ENCODE results near the gene TMEM50A.
"Not testable (repeated sequence)": the region's sequence is repeated elsewhere in the genome, so short reads cannot be mapped to it uniquely, and the experiment has no call there.

Gene TMEM50A

GRCh38 chr1:25329336-25329735 is 8.8 kb upstream of the TMEM50A start:
- FAIRE-seq; DNase-seq (ENCODE audit: insufficient read length): not testable (repeated sequence)

GRCh38 chr1:25329950-25330349 is 8.2 kb upstream of the TMEM50A start:
- not testable (repeated sequence) for DNase-seq (ENCODE audit: insufficient read length); FAIRE-seq

GRCh38 chr1:25336922-25337354 is 1.2 kb upstream of the TMEM50A start:
- FAIRE-seq; DNase-seq (ENCODE audit: insufficient read length): not testable (repeated sequence)

- TF ChIP-seq POLR2A (IDR thresholded peaks at IDR 0.05; ENCODE audit: low read depth, low read length) = peak; percentile 66
- not testable (repeated sequence) for FAIRE-seq; DNase-seq (ENCODE audit: insufficient read length)
Measured at GRCh38 chr1:25337483-25338187, 499 bp upstream of the TMEM50A start.

- no peak for TF ChIP-seq POLR2AphosphoS5 (IDR thresholded peaks at IDR 0.05; ENCODE audit: low read depth, low read length)
- TF ChIP-seq POLR2A (IDR thresholded peaks at IDR 0.05; ENCODE audit: low read depth, low read length) = no peak
- TF ChIP-seq TAF1 (IDR thresholded peaks at IDR 0.05; ENCODE audit: borderline replicate concordance, low read depth, low read length) = no peak
- FAIRE-seq = no peak
- DNase-seq (ENCODE audit: insufficient read length) = no peak
Measured at GRCh38 chr1:25338986-25339385, 852 bp downstream of the TMEM50A start.

GRCh38 chr1:25341746-25342145 is 3.6 kb downstream of the TMEM50A start:
- DNase-seq (ENCODE audit: insufficient read length) (no peak), FAIRE-seq (no peak)
- no peak for TF ChIP-seq POLR2AphosphoS5 (IDR thresholded peaks at IDR 0.05; ENCODE audit: low read depth, low read length)
- no peak for TF ChIP-seq POLR2A (IDR thresholded peaks at IDR 0.05; ENCODE audit: low read depth, low read length)
- TF ChIP-seq TAF1 (IDR thresholded peaks at IDR 0.05; ENCODE audit: borderline replicate concordance, low read depth, low read length) = no peak

GRCh38 chr1:25342846-25343245 is 4.7 kb downstream of the TMEM50A start:
- FAIRE-seq (no peak), DNase-seq (ENCODE audit: insufficient read length) (no peak)
- TF ChIP-seq POLR2A (IDR thresholded peaks at IDR 0.05; ENCODE audit: low read depth, low read length) = no peak
- no peak for TF ChIP-seq TAF1 (IDR thresholded peaks at IDR 0.05; ENCODE audit: borderline replicate concordance, low read depth, low read length)
- TF ChIP-seq POLR2AphosphoS5 (IDR thresholded peaks at IDR 0.05; ENCODE audit: low read depth, low read length) = no peak

- TF ChIP-seq POLR2A (IDR thresholded peaks at IDR 0.05; ENCODE audit: low read depth, low read length) = no peak
- TF ChIP-seq POLR2AphosphoS5 (IDR thresholded peaks at IDR 0.05; ENCODE audit: low read depth, low read length) = no peak
- TF ChIP-seq TAF1 (IDR thresholded peaks at IDR 0.05; ENCODE audit: borderline replicate concordance, low read depth, low read length) = no peak
- no peak for FAIRE-seq
- DNase-seq (ENCODE audit: insufficient read length) = no peak
Measured at GRCh38 chr1:25343872-25344271, 5.7 kb downstream of the TMEM50A start.

- TF ChIP-seq POLR2A (IDR thresholded peaks at IDR 0.05; ENCODE audit: low read depth, low read length) = no peak
- TF ChIP-seq POLR2AphosphoS5 (IDR thresholded peaks at IDR 0.05; ENCODE audit: low read depth, low read length) = no peak
- TF ChIP-seq TAF1 (IDR thresholded peaks at IDR 0.05; ENCODE audit: borderline replicate concordance, low read depth, low read length) = no peak
- no peak for FAIRE-seq
- DNase-seq (ENCODE audit: insufficient read length) = no peak
Measured at GRCh38 chr1:25347556-25347955, 9.4 kb downstream of the TMEM50A start.

- DNase-seq (ENCODE audit: insufficient read length) (no peak), FAIRE-seq (no peak)
- TF ChIP-seq POLR2AphosphoS5 (IDR thresholded peaks at IDR 0.05; ENCODE audit: low read depth, low read length) (no peak), POLR2A (IDR thresholded peaks at IDR 0.05; ENCODE audit: low read depth, low read length) (no peak), TAF1 (IDR thresholded peaks at IDR 0.05; ENCODE audit: borderline replicate concordance, low read depth, low read length) (no peak)
Measured at GRCh38 chr1:25349606-25350005, 11.5 kb downstream of the TMEM50A start.

GRCh38 chr1:25355841-25356395 is 17.8 kb downstream of the TMEM50A start:
- TF ChIP-seq TAF1 (IDR thresholded peaks at IDR 0.05; ENCODE audit: borderline replicate concordance, low read depth, low read length) = no peak
- no peak for TF ChIP-seq POLR2A (IDR thresholded peaks at IDR 0.05; ENCODE audit: low read depth, low read length)
- no peak for TF ChIP-seq POLR2AphosphoS5 (IDR thresholded peaks at IDR 0.05; ENCODE audit: low read depth, low read length)
- no peak for DNase-seq (ENCODE audit: insufficient read length)
- FAIRE-seq = no peak

GRCh38 chr1:25356441-25356840 is 18.3 kb downstream of the TMEM50A start:
- DNase-seq (ENCODE audit: insufficient read length) = no peak
- no peak for FAIRE-seq
- TF ChIP-seq POLR2A (IDR thresholded peaks at IDR 0.05; ENCODE audit: low read depth, low read length) (no peak), TAF1 (IDR thresholded peaks at IDR 0.05; ENCODE audit: borderline replicate concordance, low read depth, low read length) (no peak)

- DNase-seq (ENCODE audit: insufficient read length) (no peak), FAIRE-seq (no peak)
- TF ChIP-seq POLR2A (IDR thresholded peaks at IDR 0.05; ENCODE audit: low read depth, low read length) = no peak
- no peak for TF ChIP-seq TAF1 (IDR thresholded peaks at IDR 0.05; ENCODE audit: borderline replicate concordance, low read depth, low read length)
- TF ChIP-seq POLR2AphosphoS5 (IDR thresholded peaks at IDR 0.05; ENCODE audit: low read depth, low read length) = no peak
Measured at GRCh38 chr1:25356848-25357247, 18.7 kb downstream of the TMEM50A start.

Measured in GM12892 (cell line).